ENCODE data around the gene BEND5. TPM values are rescaled to one million over a fixed set of nuclear protein-coding genes. Genes with fewer than 3 reads are reported as not detected.

The BEND5 gene
- polyA plus RNA-seq, 1 experiment, result not detected

GRCh38 chr1:48810740-48811139 is 34.0 kb upstream of the BEND5 start:
- H3K4me3 ChIP-seq (ENCODE audit: low read depth, low read length), result no peak overlapping the region
- ChIA-PET CTCF (interaction anchor here (1.3 kb wide), 1 partner anchor 10 kb away, joined by 4 read pairs; no protein-coding TSS in a partner anchor), POLR2A (no interaction called here)
- TF ChIP-seq, protein P1, sequence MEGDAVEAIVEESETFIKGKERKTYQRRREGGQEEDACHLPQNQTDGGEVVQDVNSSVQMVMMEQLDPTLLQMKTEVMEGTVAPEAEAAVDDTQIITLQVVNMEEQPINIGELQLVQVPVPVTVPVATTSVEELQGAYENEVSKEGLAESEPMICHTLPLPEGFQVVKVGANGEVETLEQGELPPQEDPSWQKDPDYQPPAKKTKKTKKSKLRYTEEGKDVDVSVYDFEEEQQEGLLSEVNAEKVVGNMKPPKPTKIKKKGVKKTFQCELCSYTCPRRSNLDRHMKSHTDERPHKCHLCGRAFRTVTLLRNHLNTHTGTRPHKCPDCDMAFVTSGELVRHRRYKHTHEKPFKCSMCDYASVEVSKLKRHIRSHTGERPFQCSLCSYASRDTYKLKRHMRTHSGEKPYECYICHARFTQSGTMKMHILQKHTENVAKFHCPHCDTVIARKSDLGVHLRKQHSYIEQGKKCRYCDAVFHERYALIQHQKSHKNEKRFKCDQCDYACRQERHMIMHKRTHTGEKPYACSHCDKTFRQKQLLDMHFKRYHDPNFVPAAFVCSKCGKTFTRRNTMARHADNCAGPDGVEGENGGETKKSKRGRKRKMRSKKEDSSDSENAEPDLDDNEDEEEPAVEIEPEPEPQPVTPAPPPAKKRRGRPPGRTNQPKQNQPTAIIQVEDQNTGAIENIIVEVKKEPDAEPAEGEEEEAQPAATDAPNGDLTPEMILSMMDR (IDR thresholded peaks at IDR 0.05; ENCODE audit: insufficient read depth, low read depth, low read length), result no peak
- no peaks in the 10 kb centered on the region for H3K27me3 ChIP-seq (ENCODE audit: control insufficient read depth, insufficient read depth, low read length)
- no peak for DNase-seq (ENCODE audit: low read depth)
- H3K36me3 ChIP-seq (ENCODE audit: control insufficient read depth, insufficient read depth, low read length), result no peaks in the 10 kb centered on the region

DNA sequence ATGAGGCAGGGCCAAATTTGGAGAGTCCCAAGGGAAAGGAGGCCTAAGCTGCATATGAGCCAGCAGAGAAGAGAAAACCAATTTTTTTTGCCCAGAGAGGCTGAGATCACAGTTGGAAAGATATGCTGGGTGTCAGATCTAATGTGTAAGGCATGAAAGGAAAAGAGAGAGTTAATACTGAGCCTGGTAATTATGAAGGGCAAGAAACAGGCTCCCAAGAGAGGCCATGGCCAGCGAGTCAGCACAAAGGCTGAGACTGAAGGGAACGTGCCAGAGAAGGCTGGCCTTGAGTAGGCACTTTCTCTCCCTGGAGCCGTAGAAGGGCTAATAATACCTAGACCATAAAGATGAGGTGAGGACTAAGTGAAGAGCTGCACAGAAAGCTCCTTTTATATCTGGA is 31.8 kb upstream of the BEND5 start:
- Histone ChIP-seq H3K27me3 (ENCODE audit: control insufficient read depth, insufficient read depth, low read length) (no peaks in the 10 kb centered on the region), H3K4me3 (ENCODE audit: low read depth, low read length) (no peak overlapping the region), H3K36me3 (ENCODE audit: control insufficient read depth, insufficient read depth, low read length) (no peaks in the 10 kb centered on the region)
- TF ChIP-seq, protein P1 (IDR thresholded peaks at IDR 0.05; ENCODE audit: insufficient read depth, low read depth, low read length), result no peak
- CTCF ChIA-PET, result interaction anchor here (1.4 kb wide), 1 partner anchor 9 kb away, joined by 9 read pairs; no protein-coding TSS in a partner anchor
- POLR2A ChIA-PET, result no interaction called here
- DNase-seq (ENCODE audit: low read depth), result no peak

- Histone ChIP-seq H3K4me3 (ENCODE audit: low read depth, low read length) (no peak overlapping the region), H3K36me3 (ENCODE audit: control insufficient read depth, insufficient read depth, low read length) (no peaks in the 10 kb centered on the region), H3K27me3 (ENCODE audit: control insufficient read depth, insufficient read depth, low read length) (no peaks in the 10 kb centered on the region)
- ChIA-PET CTCF (no interaction called here), POLR2A (no interaction called here)
- DNase-seq (ENCODE audit: low read depth), result no peak
- TF ChIP-seq, protein P1 (IDR thresholded peaks at IDR 0.05; ENCODE audit: insufficient read depth, low read depth, low read length), result no peak
Observed at GRCh38 chr1:48807554-48808260, 31.0 kb upstream of the BEND5 start.

DNA sequence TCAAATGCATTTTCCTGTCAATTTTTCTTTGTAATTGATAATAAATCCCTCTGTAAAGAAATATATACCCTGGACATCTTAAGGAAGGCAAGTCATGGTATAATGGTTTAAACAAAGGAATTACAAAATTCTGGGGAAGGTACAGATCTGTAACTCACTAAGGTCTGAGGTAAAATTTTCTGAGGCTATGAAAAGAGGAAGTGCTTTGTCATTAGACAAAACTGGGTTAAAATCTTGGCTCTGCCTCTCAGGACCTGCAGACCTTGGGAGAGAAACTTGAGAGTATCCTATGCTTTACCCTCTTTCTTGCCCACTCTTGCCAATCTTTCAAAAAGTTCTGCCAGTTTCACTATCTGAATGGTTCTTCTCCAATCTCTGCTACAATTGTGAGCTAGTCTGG is 26.8 kb upstream of the BEND5 start:
- Histone ChIP-seq H3K36me3 (ENCODE audit: control insufficient read depth, insufficient read depth, low read length) (no peaks in the 10 kb centered on the region), H3K4me3 (ENCODE audit: low read depth, low read length) (no peak overlapping the region), H3K27me3 (ENCODE audit: control insufficient read depth, insufficient read depth, low read length) (no peaks in the 10 kb centered on the region)
- POLR2A ChIA-PET, result no interaction called here
- no peak for DNase-seq (ENCODE audit: low read depth)
- CTCF ChIA-PET, result interaction anchor here (1.3 kb wide), 1 partner anchor 14 kb away, joined by 4 read pairs; no protein-coding TSS in a partner anchor
- TF ChIP-seq, protein P1 (IDR thresholded peaks at IDR 0.05; ENCODE audit: insufficient read depth, low read depth, low read length), result no peak

GRCh38 chr1:48794816-48795215 is 18.1 kb upstream of the BEND5 start:
- ChIA-PET POLR2A (no interaction called here), CTCF (no interaction called here)
- TF ChIP-seq, protein P1 (IDR thresholded peaks at IDR 0.05; ENCODE audit: insufficient read depth, low read depth, low read length), result no peak
- H3K4me3 ChIP-seq (ENCODE audit: low read depth, low read length), result no peak overlapping the region
- no peak for DNase-seq (ENCODE audit: low read depth)
- H3K36me3 ChIP-seq (ENCODE audit: control insufficient read depth, insufficient read depth, low read length), result no peaks in the 10 kb centered on the region
- no peaks in the 10 kb centered on the region for H3K27me3 ChIP-seq (ENCODE audit: control insufficient read depth, insufficient read depth, low read length)
